T-cell (primary cell): ENCODE measurements around the gene GIPC1. TPM values are rescaled to one million over a fixed set of nuclear protein-coding genes. Genes with fewer than 3 reads are reported as not detected.

Experiments
- ATAC-seq, 4 experiments: fragments of 200-7000 bp in 3 of 4; fragments of 150-1000 bp in 1 of 4; cut with Tn5 transposase; replicated peaks in 1 of 4; 1 replicate in 3 of 4; 2 replicates in 1 of 4; pipeline ENCODE4 v1.10.0; 2021; ENCODE audit warnings: moderate library complexity in 3 of 4, mild to moderate bottlenecking in 2 of 4, moderate number of reproducible peaks in 1 of 4
- CTCF ChIA-PET, 2 donors: fragments of 300-600 bp; sonication (Branson Sonifier 250); formaldehyde crosslinking; loops; one replicate each; lab custom pipeline; 2022; ENCODE audit warnings: antibody characterized with exemption in 2 of 2; lab: Charles Lee
- POLR2A ChIA-PET, 2 donors: fragments of 300-600 bp; sonication (Branson Sonifier 250); formaldehyde crosslinking; loops; one replicate each; lab custom pipeline; 2022; ENCODE audit warnings: antibody characterized with exemption in 2 of 2; lab: Charles Lee
- DNase-seq, 35 experiments: peaks; one replicate each; pipeline versions ENCODE4 v3.0.0 to v3.0.0-alpha.2; 2013 to 2023
- H3K27ac ChIP-seq: one replicate; pipeline ENCODE4 v1.5.1; 2013; ENCODE audit warnings: low read length
- H3K27me3 ChIP-seq, 2 experiments: replicated peaks in 1 of 2; 1 replicate in 1 of 2; 2 replicates in 1 of 2; pipeline versions ENCODE4 v1.6.1 to v1.7.0; 2013; ENCODE audit warnings: low read length in 1 of 2, mixed read lengths in 1 of 2; ENCODE audit not compliant: control insufficient read depth in 2 of 2, insufficient read depth in 2 of 2; ENCODE audit errors: extremely low read depth in 1 of 2
- H3K36me3 ChIP-seq, 2 donors: 1 replicate in 1 of 2; 2 replicates in 1 of 2; pipeline versions ENCODE4 v1.6.1 to v1.7.0; 2013; ENCODE audit warnings: low read length in 1 of 2; ENCODE audit not compliant: control insufficient read depth in 2 of 2, insufficient read depth in 1 of 2; ENCODE audit errors: extremely low read depth in 1 of 2
- H3K4me1 ChIP-seq, 2 experiments: 1 replicate in 1 of 2; 2 replicates in 1 of 2; pipeline versions ENCODE4 v1.6.1 to v1.7.0; 2013; ENCODE audit warnings: low read length in 2 of 2, mixed read lengths in 1 of 2; ENCODE audit not compliant: insufficient read depth in 2 of 2, control insufficient read depth in 1 of 2; ENCODE audit errors: extremely low read depth in 1 of 2
- H3K4me3 ChIP-seq, 2 donors: 1 replicate in 1 of 2; 2 replicates in 1 of 2; pipeline versions ENCODE4 v1.5.1 to v1.7.0; 2013; ENCODE audit warnings: mild to moderate bottlenecking in 2 of 2, low read length in 1 of 2, moderate library complexity in 1 of 2; ENCODE audit not compliant: control insufficient read depth in 1 of 2; ENCODE audit errors: extremely low read depth in 1 of 2
- H3K9me3 ChIP-seq: 2 replicates; pipeline ENCODE4 v1.7.0; 2013
- H3K27ac Mint-ChIP-seq, 2 donors: one replicate each; pipeline ENCODE4 v1.8.0; 2020 to 2021; ENCODE audit warnings: mild to moderate bottlenecking in 2 of 2, mixed read lengths in 2 of 2
- H3K27me3 Mint-ChIP-seq, 2 donors: one replicate each; pipeline ENCODE4 v1.8.0; 2021 to 2022; ENCODE audit warnings: mixed read lengths in 2 of 2
- H3K36me3 Mint-ChIP-seq: one replicate; pipeline ENCODE4 v1.8.0; 2021; ENCODE audit warnings: mixed read lengths
- H3K4me1 Mint-ChIP-seq, 3 donors: one replicate each; pipeline ENCODE4 v1.8.0; 2020 to 2022; ENCODE audit warnings: mixed read lengths in 3 of 3, mild to moderate bottlenecking in 1 of 3
- H3K4me3 Mint-ChIP-seq, 3 donors: one replicate each; pipeline ENCODE4 v1.8.0; 2020 to 2022; ENCODE audit warnings: mild to moderate bottlenecking in 3 of 3, mixed read lengths in 3 of 3, moderate library complexity in 3 of 3
- H3K9me3 Mint-ChIP-seq, 3 donors: one replicate each; pipeline ENCODE4 v1.8.0; 2020 to 2022; ENCODE audit warnings: mixed read lengths in 3 of 3
- WGBS: methylation state at CpG from one replicate; pipeline ENCODE4 v1.1.5; 2013; ENCODE audit warnings: missing lambda C conversion rate; ENCODE audit not compliant: insufficient coverage; 5-methylcytosine and 5-hydroxymethylcytosine counted together
- total RNA-seq, 35 experiments: library from RNA in 6 of 35; stranded (reverse) in 6 of 35; fragments of 120-200 nt in 1 of 35; gene quantifications; one replicate each; pipeline versions ENCODE4 v1.2.1 to v1.2.4 and lab custom pipeline; 2013 to 2026

Gene GIPC1
- total RNA-seq, 5 donors from 2014 or later (not counting 1 experiment from before 2014, with no cell fraction given): 27.5 to 44.4 (median 35.4) TPM

DNA sequence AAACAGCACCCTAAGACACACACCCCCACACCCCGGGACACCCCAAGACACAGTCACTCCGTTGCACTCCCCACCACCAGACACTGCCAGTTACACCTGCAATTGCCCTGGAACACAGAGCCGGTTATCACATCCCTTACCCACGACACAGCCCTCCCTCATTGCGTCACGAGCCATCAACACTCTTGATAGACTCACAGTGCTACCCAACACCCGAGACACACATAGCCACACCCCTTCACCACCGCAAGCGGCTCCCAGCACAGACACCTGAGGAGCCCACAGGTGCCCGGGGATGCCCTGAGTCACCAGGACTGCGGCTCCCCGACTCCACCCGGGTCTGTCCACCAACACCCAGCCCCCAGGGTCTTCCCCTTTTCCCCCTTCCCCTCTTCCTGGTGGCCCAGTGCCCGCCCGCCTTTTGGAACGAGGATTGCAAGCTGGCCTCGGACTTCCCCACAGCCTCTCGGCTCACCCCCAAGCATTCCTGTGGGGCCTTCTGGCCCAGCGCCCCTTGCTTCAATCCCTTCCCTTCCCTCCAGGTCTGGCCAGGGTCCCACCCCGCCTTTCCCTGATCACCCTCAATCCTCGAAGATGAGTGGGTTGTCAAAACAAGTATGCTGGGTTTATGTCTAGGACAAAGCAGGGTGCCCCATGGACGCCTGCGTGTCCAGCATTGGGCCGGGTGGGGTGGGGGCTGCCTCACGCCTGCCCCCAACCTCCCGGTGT is 19.1 kb downstream of the GIPC1 start:
- ATAC-seq: peak in 1 of 4 experiments; percentile 48
- Histone ChIP-seq H3K27ac (no peak overlapping the region), H3K9me3 (no peaks in the 10 kb centered on the region), H3K4me3 (no peak overlapping the region), H3K4me1 (peaks cover 3 to 63% of the 10 kb centered on the region in 2 experiments), H3K36me3 (peaks cover 0 to 17% of the 10 kb centered on the region in 2 donors), H3K27me3 (peaks cover 0 to 44% of the 10 kb centered on the region in 2 experiments)
- H3K9me3 Mint-ChIP-seq: no peaks in the 10 kb centered on the region
- peaks cover 29 to 40% (median 29%) of the 10 kb centered on the region in 3 donors for H3K4me1 Mint-ChIP-seq
- H3K27ac Mint-ChIP-seq: no peak overlapping the region
- CTCF ChIA-PET: no interaction called here
- peak overlapping the region in 1 of 3 donors; percentile 11 for H3K4me3 Mint-ChIP-seq
- 81% methylated on average over 14 of the region's 26 CpGs for WGBS
- DNase-seq: peak in 31 of 35 experiments; percentile 13 to 83 (median 59)
- peaks cover 10% of the 10 kb centered on the region for H3K36me3 Mint-ChIP-seq
- H3K27me3 Mint-ChIP-seq: peaks cover 14 to 20% of the 10 kb centered on the region in 2 donors
- POLR2A ChIA-PET: no interaction called here

DNA sequence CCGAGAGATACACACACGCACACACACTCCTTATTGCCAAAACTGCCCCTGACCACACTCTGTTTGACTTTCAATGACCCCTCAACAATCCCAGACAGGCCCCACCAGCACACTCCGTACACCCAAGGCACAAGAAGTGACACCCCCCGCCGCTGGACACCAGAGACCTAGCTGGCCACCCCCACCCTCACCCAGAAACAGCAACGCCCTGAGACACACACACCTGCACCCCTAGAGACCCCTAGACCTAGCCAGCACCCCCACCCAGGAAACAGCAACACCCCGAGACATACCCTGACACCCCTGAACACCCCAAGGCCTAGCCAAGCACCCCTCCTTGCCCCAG is 19.6 kb downstream of the GIPC1 start:
- Mint-ChIP-seq H3K4me1 (peaks cover 29 to 40% (median 29%) of the 10 kb centered on the region in 3 donors), H3K27ac (no peak overlapping the region)
- CTCF ChIA-PET: no interaction called here

DNA sequence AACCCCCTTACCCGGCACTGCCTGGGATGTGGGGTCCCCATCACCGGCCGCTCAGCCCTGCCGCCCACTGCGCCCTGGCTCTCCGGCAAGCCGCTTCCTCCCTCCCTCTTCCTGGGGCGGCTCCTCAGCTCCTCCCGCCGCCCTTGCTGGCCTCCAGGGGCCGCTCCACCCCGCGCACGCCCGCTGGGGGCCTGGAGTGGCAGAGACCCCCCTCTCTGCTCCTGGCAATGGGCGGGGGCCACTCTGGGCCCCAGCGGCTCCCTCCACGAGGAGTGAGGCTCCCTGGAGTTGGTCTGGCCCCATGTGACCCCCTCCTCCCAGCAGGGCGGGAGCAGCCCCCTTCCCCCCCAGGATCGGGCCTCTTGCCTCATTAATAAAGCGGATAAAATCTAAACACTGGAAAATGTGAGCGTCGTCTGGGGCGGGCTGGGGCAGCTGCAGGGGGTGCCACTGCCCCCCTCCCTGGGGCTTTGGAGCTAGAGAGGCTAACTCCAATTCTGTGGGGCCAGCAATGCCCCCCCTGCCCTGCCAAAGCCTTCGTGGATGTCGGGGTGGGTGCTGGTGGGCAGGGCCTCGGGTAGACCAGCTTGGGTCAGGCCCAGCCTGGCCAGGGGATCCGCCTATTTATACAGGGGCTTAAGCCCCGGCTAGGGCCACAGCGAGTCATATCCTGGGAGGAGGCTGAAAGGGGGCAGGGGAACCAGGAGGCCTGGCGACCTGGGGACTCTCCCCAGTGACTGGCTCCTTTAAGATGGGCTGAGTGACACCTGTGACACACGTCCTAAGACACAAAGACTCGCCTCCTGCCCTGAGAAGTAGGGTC is 20.5 kb downstream of the GIPC1 start, which contains the start of gene PTGER1:
PTGER1 (minus strand) TSS at position 104 of the 823 bp plus-strand sequence. CDS start 1,034 bp downstream, outside the sequence.
- Histone ChIP-seq H3K4me1 (peaks cover 3 to 62% of the 10 kb centered on the region in 2 experiments), H3K36me3 (peaks cover 0 to 13% of the 10 kb centered on the region in 2 donors), H3K27ac (no peak within 1 kb of the TSS), H3K27me3 (peaks cover 0 to 45% of the 10 kb centered on the region in 2 experiments), H3K9me3 (no peaks in the 10 kb centered on the region), H3K4me3 (no peak within 1 kb of the TSS)
- POLR2A ChIA-PET: no interaction called here
- H3K27ac Mint-ChIP-seq: peak within 1 kb of the TSS in 1 of 2 donors; percentile 66
- H3K36me3 Mint-ChIP-seq: peaks cover 8% of the 10 kb centered on the region
- peak within 1 kb of the TSS; percentile 21 to 66 (median 35) for H3K4me3 Mint-ChIP-seq
- ATAC-seq (peak in 2 of 4 experiments; percentile 13 to 15), DNase-seq (peak in 5 of 35 experiments; percentile 25 to 50 (median 29))
- CTCF ChIA-PET: interaction anchor here in 1 of 2 donors (0.5 kb wide), 2 partner anchors 8 to 16 kb away, joined by 3 to 4 read pairs; no protein-coding TSS in a partner anchor
- 14% methylated on average over 30 of the region's 33 CpGs for WGBS
- H3K4me1 Mint-ChIP-seq: peaks cover 28 to 39% (median 29%) of the 10 kb centered on the region in 3 donors
- peaks cover 14 to 20% of the 10 kb centered on the region in 2 donors for H3K27me3 Mint-ChIP-seq
- H3K9me3 Mint-ChIP-seq: no peaks in the 10 kb centered on the region

More for the DNA sequence above, 19.6 kb downstream of the GIPC1 start:
- WGBS: 72% methylated on average over 5 of the region's 7 CpGs
- no peak for ATAC-seq
- POLR2A ChIA-PET: no interaction called here
- Mint-ChIP-seq H3K9me3 (no peaks in the 10 kb centered on the region), H3K36me3 (peaks cover 8% of the 10 kb centered on the region), H3K4me3 (no peak overlapping the region), H3K27me3 (peaks cover 14 to 20% of the 10 kb centered on the region in 2 donors)
- Histone ChIP-seq H3K4me1 (peaks cover 3 to 66% of the 10 kb centered on the region in 2 experiments), H3K27me3 (peaks cover 0 to 45% of the 10 kb centered on the region in 2 experiments), H3K36me3 (peaks cover 0 to 13% of the 10 kb centered on the region in 2 donors), H3K27ac (no peak overlapping the region), H3K4me3 (no peak overlapping the region), H3K9me3 (no peaks in the 10 kb centered on the region)
- DNase-seq: peak in 1 of 35 experiments; percentile 6

DNA sequence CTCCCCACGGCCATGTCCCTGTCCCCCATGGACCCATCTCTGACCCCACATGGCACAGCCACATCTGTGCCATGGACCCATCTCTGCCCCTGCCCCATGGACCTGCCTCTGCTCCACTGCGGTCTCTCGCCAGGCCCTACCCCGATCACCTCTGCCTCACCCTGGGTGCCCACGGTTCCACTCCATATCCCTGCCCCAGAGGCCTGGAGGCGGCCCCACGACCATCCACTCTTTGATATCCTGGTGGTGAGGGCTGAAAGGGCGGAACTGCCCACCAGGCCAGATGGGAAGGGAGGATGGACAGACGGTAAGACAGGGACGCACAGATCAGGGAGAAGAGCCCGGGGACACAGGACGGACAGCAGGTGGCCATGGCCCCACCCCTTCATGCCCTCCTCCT is 21.1 kb downstream of the GIPC1 start:
- peaks cover 14 to 20% of the 10 kb centered on the region in 2 donors for H3K27me3 Mint-ChIP-seq
- H3K4me1 ChIP-seq: peaks cover 3 to 56% of the 10 kb centered on the region in 2 experiments
- H3K4me3 Mint-ChIP-seq: peak overlapping the region; percentile 21 to 66 (median 35)
- no peaks in the 10 kb centered on the region for H3K9me3 Mint-ChIP-seq
- peaks cover 28 to 39% (median 29%) of the 10 kb centered on the region in 3 donors for H3K4me1 Mint-ChIP-seq
- CTCF ChIA-PET: interaction anchor here (0.5 to 0.7 kb wide), 2 partner anchors 9 to 288 kb away, joined by 3 to 6 read pairs; no protein-coding TSS in a partner anchor
- H3K27ac Mint-ChIP-seq: peak overlapping the region in 1 of 2 donors; percentile 66
- no peak overlapping the region for H3K27ac ChIP-seq
- POLR2A ChIA-PET: interaction anchor here (0.6 kb wide), 2 partner anchors 63 to 92 kb away, joined by 4 read pairs; no protein-coding TSS in a partner anchor
- no peak overlapping the region for H3K4me3 ChIP-seq
- WGBS: 56% methylated on average over 1 of the region's 12 CpGs
- H3K27me3 ChIP-seq: peaks cover 0 to 45% of the 10 kb centered on the region in 2 experiments
- DNase-seq (no peak), ATAC-seq (no peak)
- H3K36me3 ChIP-seq: peaks cover 5 to 19% of the 10 kb centered on the region in 2 donors
- H3K9me3 ChIP-seq: no peaks in the 10 kb centered on the region
- peaks cover 8% of the 10 kb centered on the region for H3K36me3 Mint-ChIP-seq

DNA sequence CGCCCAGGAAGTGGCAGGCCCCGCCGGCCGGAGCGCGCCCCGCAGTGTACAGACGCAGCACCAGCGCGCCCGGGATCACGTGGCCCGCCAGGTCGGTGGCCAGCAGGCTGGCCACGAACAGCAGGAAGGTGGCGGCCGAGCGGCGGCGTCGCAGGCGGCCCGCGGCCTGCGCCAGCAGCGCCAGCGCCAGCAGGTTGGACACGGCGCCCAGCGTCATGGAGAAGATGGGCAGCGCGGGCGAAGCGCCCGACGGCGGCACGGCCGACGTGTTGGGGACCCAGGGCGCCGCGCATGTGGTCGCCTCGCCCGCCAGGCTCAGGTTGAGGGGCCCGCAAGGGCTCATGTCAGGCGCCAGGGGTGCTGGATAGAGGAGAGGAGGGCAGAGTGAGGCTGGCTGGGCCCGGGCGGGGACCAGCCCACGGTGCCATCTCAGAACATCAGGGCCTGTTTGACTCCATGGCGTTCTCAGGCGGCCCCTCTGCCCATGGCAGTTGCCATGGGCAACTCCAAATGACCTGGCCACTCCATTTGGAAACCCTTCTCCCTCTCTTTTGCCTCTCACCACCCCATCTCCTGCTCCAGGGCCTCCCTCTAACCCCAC is 21.8 kb downstream of the GIPC1 start:
- WGBS: 40% methylated on average over 52 of the region's 53 CpGs
- CTCF ChIA-PET: interaction anchor here in 1 of 2 donors (0.7 kb wide), 1 partner anchor 287 kb away, joined by 6 read pairs; no protein-coding TSS in a partner anchor
- H3K27me3 ChIP-seq: peaks cover 0 to 45% of the 10 kb centered on the region in 2 experiments
- no peaks in the 10 kb centered on the region for H3K9me3 ChIP-seq
- Mint-ChIP-seq H3K27ac (no peak overlapping the region), H3K9me3 (no peaks in the 10 kb centered on the region), H3K27me3 (peaks cover 14 to 20% of the 10 kb centered on the region in 2 donors), H3K4me1 (peaks cover 28 to 39% (median 29%) of the 10 kb centered on the region in 3 donors), H3K36me3 (peaks cover 12% of the 10 kb centered on the region), H3K4me3 (peak overlapping the region; percentile 21 to 66 (median 35))
- DNase-seq (no peak), ATAC-seq (no peak)
- POLR2A ChIA-PET: no interaction called here
- H3K4me3 ChIP-seq: peak overlapping the region in 1 of 2 donors; percentile 20
- H3K36me3 ChIP-seq: peaks cover 5 to 27% of the 10 kb centered on the region in 2 donors
- H3K27ac ChIP-seq: no peak overlapping the region
- peaks cover 3 to 52% of the 10 kb centered on the region in 2 experiments for H3K4me1 ChIP-seq
